AG08396 (cell line): ENCODE measurements around the gene POLE2.
"Not testable (repeated sequence)": the region's sequence is repeated elsewhere in the genome, so short reads cannot be mapped to it uniquely, and the experiment has no call there.

ENCODE experiments used
- DNase-seq: peaks from one replicate; pipeline ENCODE4 v3.0.0; 2012; ENCODE audit warnings: low spot score, mixed read lengths

The POLE2 gene, protein sequence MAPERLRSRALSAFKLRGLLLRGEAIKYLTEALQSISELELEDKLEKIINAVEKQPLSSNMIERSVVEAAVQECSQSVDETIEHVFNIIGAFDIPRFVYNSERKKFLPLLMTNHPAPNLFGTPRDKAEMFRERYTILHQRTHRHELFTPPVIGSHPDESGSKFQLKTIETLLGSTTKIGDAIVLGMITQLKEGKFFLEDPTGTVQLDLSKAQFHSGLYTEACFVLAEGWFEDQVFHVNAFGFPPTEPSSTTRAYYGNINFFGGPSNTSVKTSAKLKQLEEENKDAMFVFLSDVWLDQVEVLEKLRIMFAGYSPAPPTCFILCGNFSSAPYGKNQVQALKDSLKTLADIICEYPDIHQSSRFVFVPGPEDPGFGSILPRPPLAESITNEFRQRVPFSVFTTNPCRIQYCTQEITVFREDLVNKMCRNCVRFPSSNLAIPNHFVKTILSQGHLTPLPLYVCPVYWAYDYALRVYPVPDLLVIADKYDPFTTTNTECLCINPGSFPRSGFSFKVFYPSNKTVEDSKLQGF

DNA sequence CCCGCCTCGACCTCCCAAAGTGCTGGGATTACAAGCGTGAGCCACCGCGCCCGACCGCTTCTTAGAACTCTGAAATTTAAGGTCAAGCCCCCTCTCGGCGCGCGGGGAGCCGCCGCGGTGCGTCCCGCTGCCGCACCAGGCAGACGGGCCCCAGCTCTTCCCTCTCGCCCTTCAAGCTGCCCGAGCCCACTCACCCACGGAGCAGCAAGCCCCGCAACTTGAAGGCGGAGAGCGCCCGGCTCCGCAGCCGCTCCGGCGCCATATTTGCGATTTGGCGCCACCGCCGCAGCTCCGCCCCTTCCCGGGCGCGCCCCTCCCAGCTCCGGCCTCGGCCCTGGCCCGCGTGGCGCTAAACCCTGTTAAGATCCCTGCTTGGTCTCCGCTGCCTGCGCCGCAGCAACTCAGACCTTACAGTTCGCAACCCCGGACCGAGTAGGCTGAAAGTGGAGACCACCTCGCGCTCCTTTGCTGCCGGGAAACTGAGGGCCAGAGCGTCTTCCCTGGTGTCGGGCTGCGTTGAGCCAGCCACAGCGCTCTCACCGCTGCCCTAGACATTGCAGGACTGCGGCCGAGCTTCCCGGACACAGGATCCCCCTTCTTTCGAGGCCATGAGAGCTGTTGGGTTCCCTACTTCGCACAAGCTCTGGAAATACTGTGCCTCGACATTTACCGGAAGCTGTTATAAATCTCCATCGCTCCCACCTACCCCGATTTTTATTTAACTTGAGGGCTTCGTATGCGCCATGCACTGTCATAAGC, at the start of gene POLE2:
POLE2 (minus strand) TSS at position 273 of the 759 bp plus-strand sequence; CDS start at position 262, 11 bp downstream.
- DNase-seq = peak; percentile 86

GRCh38 chr14:49735669-49736068, 47.7 kb upstream of the POLE2 start:
- DNase-seq = not testable (repeated sequence)

GRCh38 chr14:49733836-49734235, 45.8 kb upstream of the POLE2 start:
- DNase-seq = no peak

DNA sequence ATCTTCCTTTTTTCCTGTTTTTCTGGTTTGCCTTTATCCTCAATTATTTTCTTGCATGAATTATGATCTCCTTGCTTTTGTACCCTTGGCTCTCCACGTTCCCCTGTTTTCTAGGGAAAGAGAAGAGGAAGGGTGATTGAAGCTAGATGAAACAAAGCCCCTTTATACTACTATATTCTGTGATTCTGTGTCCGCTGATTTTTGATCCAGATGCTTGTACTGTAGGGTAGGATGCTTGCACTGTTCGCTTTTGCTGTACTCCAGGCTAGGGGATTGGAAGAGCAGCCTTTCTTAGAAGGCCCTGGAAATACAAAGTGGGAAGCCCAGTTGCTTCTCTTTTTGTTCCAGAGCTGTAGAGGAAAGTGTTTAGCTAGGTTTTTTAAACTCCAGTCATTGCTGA, 44.9 kb upstream of the POLE2 start:
- DNase-seq = no peak

- DNase-seq = no peak
These were observed 39.2 kb upstream of the POLE2 start for GRCh38 chr14:49727171-49727570.

DNA sequence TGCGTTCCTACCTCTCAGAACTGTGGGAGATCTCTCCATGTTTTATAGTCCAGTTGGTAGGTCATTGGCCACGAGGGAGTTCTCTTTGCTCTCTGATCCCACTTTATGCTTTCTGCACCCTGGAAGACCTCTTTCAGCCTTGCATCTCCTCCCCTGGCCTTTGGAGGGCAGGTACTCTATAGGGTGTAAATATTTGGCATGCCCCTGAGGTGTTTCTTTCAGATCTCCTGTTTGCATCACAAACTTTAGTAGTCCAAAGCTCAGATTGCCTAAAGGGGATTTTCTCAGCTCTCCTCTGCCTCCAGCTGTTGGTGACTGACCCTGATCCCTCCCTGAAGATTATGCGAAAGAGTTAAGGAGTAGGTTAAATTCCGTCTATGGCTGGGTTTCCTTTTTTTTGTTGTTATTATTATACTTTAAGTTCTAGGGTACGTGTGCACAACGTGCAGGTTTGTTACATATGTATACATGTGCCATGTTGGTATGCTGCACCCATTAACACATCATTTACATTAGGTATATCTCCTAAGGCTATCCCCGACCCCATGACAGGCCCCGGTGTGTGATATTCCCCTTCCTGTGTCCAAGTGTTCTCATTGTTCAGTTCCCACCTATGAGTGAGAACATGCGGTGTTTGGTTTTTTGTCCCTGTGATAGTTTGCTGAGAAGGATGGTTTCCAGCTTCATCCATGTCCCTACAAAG, 33.9 kb upstream of the POLE2 start:
- DNase-seq = not testable (repeated sequence)

DNA sequence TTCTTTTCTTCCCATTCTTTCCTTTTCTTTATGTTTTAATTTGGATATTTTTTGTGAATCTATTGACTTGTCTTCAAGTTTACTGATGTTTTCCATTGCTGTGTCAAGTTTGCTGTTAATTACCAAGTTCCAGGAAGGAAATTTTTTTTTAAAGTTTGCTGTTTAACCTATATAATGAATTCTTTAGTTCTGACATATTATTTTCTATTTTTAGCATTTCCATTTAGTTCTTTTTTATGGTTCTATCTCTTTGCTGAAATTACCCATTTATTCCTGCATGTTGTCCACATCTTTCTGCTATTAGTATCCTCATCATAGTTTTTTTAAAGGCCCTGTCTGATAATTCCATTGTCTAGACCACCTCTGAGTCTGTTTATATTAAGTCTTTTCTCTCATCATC, 32.7 kb upstream of the POLE2 start:
- no peak for DNase-seq

GRCh38 chr14:49710993-49711392, 23.0 kb upstream of the POLE2 start:
- not testable (repeated sequence) for DNase-seq

GRCh38 chr14:49704471-49704870, 16.5 kb upstream of the POLE2 start:
- not testable (repeated sequence) for DNase-seq

- DNase-seq = no peak
These were observed 16.0 kb upstream of the POLE2 start for GRCh38 chr14:49703965-49704364.

DNA sequence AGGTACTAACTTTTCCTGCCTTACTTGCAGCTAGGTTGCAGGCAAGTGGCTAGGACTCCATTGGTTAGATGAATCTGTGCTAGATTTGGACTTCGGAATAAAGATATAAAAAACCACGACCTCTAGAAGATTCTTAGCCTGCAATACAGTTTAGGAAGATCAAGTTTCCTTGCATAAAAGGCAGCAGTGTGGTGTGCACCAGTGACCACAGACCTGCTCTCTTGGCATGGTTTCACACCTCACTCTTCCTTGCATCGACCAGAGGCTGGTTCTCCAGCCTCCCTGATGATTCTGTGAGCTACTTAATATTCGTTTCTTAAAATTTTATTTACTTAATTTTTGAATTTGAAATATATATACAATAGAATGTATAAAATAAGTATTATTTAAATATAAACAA, 14.7 kb upstream of the POLE2 start:
- no peak for DNase-seq

- not testable (repeated sequence) for DNase-seq
These were observed 5.7 kb upstream of the POLE2 start for GRCh38 chr14:49693735-49694124.

GRCh38 chr14:49692811-49693734, 5.1 kb upstream of the POLE2 start, which contains the start of gene KLHDC1:
Gene KLHDC1 (plus strand): TSS chr14:49693120. CDS start chr14:49693195, 75 bp downstream.
- peak; percentile 85 for DNase-seq

DNA sequence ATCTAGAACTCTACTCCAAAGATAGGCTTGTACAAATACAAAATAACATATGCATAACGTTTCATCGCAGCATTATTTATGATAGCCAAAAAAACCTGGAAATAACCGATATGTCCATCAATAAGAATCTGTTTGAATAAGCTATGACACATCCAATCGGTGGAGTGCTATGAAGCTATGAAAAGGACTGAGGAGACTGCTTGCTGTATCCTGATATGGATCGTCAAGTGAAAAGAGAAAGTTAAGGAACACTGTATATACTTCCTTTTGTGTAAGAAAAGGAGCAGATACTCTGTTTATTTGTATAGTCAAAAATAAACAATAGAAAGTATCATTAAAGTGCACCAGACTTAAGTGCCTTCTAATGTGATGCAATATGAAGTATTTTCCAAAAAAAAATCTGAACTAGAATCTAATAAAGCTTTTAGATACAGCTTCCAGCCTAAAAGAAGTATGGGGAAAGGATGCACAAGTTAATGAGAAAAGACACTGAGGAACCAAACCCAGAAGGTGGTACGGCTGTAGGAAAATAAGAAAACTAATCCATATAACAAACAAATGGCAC, 4.3 kb upstream of the POLE2 start:
- no peak for DNase-seq

GRCh38 chr14:49691031-49691430, 3.0 kb upstream of the POLE2 start:
- DNase-seq = no peak

DNA sequence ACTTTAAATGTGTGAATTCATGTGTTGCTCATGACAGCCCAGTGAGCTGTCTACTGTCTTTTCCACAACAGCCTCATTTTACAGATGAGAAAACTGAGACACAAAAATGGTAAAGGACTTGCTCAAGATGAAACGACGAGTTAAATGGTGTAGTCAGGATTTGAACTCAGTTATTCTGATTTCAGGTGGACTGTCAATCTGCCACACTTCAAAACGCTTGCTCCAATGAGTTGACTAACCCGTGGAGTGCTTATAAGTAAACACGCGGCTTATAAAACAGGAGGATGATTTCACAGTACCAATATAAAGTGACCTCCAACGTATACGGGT, 652 bp upstream of the POLE2 start:
- DNase-seq = no peak

DNA sequence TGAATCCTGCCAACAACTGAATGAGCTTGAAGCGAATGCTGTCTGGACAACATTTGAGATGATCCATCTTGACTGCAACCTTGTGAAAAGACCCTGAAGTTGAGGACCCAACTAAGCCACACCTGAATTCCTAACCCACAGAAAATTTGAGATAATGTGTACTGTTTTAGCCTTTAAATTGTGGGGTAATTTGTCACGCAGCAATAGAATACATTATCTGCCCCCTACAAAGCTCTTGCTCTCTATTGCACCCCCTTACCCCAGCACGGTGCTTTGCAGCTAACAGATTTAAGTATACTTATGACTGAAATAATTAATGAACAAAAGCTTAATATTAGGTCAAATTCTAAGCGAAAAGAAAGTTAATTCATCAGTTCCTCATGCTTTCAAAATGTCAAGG, 1.6 kb downstream of the POLE2 start:
- no peak for DNase-seq

DNA sequence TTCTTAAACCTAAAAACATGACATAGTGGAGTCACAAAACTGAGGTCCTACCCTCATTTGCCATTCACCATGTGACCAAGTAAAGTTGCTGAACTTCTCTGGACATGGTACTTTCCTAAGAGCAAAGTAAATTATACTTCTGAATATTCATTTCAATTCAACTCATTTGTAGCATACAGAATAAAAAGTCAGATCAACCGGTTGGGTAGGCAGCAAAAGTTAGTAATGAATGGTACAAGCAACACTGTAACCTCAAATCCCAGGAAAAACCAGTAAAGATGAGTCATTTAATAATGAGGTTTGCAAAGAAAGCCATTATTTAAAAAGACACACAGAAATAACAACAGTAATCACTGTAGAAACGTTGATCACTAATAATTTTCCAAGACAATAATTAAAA, 8.7 kb downstream of the POLE2 start:
- DNase-seq = peak; percentile 13

- DNase-seq = peak; percentile 9
These were observed 10.4 kb downstream of the POLE2 start for GRCh38 chr14:49677643-49678042.

DNA sequence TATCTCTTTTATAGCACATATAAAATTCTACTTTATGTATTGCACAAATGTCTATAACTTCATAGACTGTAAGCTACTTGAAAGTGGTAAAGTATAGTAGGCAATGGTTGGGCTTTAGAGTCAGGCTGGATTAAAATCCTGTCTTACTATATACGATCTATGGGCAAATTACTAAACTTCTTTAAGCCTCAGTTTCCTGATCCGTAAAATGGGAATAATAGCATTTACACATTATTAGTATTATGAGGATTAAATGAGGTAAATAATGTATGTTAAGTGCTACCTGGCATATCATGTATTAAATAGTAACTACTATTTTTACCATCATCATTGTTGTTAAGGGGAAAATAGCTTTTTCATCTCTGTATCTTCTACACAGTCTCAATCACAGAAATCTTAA, 14.4 kb downstream of the POLE2 start:
- DNase-seq = no peak

GRCh38 chr14:49670475-49670874, 17.5 kb downstream of the POLE2 start:
- no peak for DNase-seq
